H7 (cell line): Measurements from ENCODE around the gene ACTL8. TPM values are rescaled to one million over a fixed set of nuclear protein-coding genes. Genes with fewer than 3 reads are reported as not detected.

Source experiments
- DNase-seq: peaks from one replicate; pipeline ENCODE4 v3.0.0; 2012
- H3K27me3 ChIP-seq: 2 replicates; pipeline ENCODE4 v1.6.0; 2011; ENCODE audit warnings: mild to moderate bottlenecking, low read length; ENCODE audit not compliant: control insufficient read depth, insufficient read depth
- H3K36me3 ChIP-seq: replicated peaks from 2 replicates; pipeline ENCODE4 v1.5.1; 2011; ENCODE audit warnings: low read length; ENCODE audit not compliant: control insufficient read depth, insufficient read depth
- H3K4me3 ChIP-seq: 2 replicates; pipeline ENCODE4 v1.5.1; 2011; ENCODE audit warnings: low read depth, mild to moderate bottlenecking, control low read depth, low read length, moderate library complexity; ENCODE audit not compliant: insufficient read depth
- total RNA-seq: library from RNA; depleted of rRNA; stranded (reverse); fragments of >200 nt; shearing (Covaris generic); gene quantifications from 2 replicates; pipeline ENCODE4 v1.2.3, GENCODE V29; 2014

ACTL8 gene
- total RNA-seq, 1 experiment from 2014 or later = 0.97 TPM

DNA sequence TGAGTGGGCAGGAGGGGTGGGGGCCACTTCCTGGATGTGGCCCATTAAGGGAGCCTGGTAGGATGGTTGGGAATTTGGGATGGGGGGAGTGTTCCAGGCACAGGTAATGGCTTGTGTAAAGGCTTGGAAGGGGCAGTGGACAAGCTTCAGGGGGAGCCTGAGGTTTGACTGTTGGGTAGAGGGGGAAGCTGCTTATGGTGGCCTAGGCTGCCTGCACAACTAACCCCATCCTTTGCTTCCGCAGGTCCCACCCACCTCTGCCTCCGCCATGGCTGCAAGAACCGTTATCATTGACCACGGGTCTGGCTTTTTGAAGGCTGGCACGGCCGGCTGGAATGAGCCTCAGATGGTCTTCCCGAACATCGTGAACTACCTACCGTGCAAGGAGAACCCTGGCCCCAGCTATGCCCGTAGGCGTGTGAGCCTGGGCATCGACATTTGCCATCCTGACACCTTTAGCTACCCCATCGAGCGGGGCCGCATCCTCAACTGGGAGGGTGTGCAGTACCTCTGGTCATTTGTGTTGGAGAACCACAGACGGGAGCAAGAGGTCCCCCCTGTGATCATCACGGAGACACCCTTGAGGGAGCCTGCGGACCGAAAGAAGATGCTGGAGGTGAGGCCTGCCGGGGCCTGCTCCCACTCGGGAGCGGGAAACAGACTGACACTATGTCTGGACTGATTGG is 67.8 kb downstream of the ACTL8 start:
- Histone ChIP-seq H3K36me3 (no peaks in the 10 kb centered on the region), H3K4me3 (no peak overlapping the region), H3K27me3 (no peaks in the 10 kb centered on the region)
- no peak for DNase-seq

DNA sequence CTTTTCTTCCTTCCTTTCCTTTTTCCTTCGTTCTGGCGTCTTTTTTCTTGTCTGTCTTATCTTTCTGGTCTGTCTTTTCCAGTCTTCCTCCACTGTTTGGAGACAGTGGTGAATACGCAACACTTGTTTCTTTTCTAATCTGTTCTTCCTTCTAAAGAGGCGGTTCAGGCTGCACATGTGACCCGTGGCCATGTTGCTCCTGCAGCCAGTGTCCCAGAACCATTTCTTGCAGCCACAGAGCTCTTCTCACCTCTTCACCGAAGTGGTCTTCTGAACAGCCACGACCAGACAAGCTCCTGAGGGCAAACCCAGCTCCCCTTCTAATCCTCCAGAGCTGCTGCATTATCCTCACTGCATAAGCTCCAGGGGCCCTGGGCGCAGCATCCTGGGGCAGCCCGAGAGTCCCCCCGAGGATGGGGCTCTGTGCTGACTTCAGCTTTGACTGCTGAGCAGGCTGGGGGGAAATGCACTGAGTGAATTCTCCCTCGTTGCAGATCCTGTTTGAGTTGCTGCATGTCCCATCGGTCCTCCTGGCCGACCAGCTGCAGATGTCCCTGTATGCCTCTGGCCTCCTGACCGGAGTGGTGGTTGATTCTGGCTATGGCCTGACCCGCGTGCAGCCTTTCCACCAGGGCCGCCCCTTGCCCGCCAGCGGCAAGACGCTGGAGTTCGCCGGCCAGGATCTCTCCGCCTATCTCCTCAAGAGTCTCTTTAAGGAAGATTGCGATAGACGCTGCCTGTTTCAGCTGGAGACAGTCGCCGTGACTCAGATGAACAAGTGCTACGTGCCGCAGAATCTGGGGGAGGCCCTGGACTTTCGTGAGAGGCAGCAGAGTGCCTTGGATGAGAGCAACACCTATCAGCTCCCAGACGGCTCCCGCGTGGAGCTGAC is 70.4 kb downstream of the ACTL8 start:
- no peaks in the 10 kb centered on the region; the same call in 1 of the 2 replicates for H3K27me3 ChIP-seq
- H3K36me3 ChIP-seq = no peaks in the 10 kb centered on the region
- no peak for DNase-seq
- H3K4me3 ChIP-seq = no peak overlapping the region

DNA sequence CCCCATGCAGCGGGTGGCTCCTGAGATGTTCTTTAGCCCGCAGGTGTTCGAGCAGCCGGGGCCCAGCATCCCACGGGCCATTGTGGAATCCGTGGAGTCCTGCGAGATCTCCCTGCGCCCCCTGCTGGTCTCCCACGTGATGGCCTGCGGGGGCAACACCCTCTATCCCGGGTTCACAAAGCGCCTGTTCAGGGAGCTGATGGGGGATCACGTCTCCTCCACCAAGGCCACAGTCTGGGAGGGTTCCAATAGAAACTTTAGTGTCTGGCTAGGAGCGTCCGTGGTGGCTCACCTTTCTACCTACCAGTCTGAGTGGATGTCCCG is 71.0 kb downstream of the ACTL8 start:
- Histone ChIP-seq H3K27me3 (no peaks in the 10 kb centered on the region; the same call in 1 of the 2 replicates), H3K4me3 (no peak overlapping the region), H3K36me3 (no peaks in the 10 kb centered on the region)
- peak; percentile 89 for DNase-seq

DNA sequence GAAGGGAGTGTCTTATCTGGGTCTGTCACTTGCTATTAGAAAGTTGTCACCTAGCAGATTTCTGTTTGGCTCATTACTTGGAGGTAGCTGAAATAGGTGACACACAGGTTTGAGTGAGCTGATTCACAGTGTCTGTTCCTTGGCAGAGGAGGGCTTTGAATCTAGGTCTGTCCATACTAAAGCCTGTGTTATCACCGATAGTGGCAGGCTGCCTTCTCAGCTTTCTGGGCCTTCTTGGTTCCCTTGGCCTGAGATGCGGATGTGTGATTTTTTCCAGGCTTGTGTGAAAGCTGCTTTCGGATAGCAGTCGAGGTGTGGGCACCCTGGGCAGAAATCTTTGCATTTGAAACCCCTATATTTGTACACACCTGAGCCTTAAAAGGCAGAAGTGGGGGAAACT is 73.9 kb downstream of the ACTL8 start:
- no peaks in the 10 kb centered on the region; the same call in 1 of the 2 replicates for H3K27me3 ChIP-seq
- no peaks in the 10 kb centered on the region for H3K36me3 ChIP-seq
- no peak for DNase-seq
- H3K4me3 ChIP-seq = no peak overlapping the region

GRCh38 chr1:17829579-17829978 is 74.4 kb downstream of the ACTL8 start:
- Histone ChIP-seq H3K27me3 (no peaks in the 10 kb centered on the region; the same call in 1 of the 2 replicates), H3K4me3 (no peak overlapping the region)
- DNase-seq = no peak

DNA sequence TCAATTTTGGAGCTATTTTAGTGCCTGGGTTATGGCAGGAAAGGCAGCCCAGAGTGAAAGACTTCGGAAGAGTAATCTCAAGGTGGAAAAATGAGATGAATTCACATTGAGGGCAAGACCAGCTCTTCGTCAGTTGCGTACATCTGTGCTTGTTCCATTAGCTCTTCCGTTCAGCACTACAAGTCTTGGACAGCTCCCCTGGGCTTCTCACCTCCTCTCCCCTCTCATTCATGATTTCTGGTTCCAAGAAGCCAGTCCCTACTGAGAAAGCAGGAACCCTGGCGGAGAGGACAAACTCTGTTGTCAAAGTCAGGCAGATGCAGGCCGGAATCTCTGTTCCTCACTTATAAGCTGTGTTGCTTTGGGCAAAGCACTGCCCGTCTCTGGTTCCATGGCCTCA is 76.5 kb downstream of the ACTL8 start:
- Histone ChIP-seq H3K4me3 (no peak overlapping the region), H3K36me3 (no peaks in the 10 kb centered on the region), H3K27me3 (no peaks in the 10 kb centered on the region; the same call in 1 of the 2 replicates)
- peak; percentile 86 for DNase-seq

More at GRCh38 chr1:17829579-17829978, 74.4 kb downstream of the ACTL8 start:
- H3K36me3 ChIP-seq = no peaks in the 10 kb centered on the region

- DNase-seq = peak; percentile 4
- H3K4me3 ChIP-seq = no peak overlapping the region
- no peaks in the 10 kb centered on the region for H3K36me3 ChIP-seq
- no peaks in the 10 kb centered on the region; the same call in 1 of the 2 replicates for H3K27me3 ChIP-seq
Measured at GRCh38 chr1:17833661-17834501, 78.7 kb downstream of the ACTL8 start.

DNA sequence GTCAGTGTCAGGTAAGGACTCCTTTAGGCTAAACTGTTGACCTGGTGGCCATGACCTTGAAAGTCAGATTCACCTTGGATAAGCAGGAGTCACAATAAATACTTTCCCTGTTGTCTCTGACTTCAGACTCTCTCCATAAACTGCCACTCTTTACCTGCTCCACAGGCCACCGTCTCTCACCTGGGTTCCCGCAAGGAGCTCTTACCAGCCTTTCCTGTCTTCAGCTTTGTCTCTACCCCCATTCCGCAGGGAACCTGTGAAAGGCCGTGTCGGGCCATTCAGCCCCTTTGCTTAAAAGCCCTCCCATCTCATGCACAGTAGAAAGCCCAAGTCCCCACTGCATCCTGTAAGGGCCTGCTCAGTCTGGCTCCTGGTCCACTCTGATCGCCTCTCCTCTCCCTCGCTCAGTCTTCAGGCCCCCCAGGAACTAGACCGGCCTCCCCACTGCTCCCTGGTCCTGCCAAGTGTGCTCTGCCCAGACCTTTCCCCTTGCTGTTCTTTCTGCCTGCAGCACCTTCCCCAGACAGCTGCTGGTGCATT is 79.5 kb downstream of the ACTL8 start:
- H3K27me3 ChIP-seq = no peaks in the 10 kb centered on the region; the same call in 1 of the 2 replicates
- no peaks in the 10 kb centered on the region for H3K36me3 ChIP-seq
- H3K4me3 ChIP-seq = no peak overlapping the region
- no peak for DNase-seq

DNA sequence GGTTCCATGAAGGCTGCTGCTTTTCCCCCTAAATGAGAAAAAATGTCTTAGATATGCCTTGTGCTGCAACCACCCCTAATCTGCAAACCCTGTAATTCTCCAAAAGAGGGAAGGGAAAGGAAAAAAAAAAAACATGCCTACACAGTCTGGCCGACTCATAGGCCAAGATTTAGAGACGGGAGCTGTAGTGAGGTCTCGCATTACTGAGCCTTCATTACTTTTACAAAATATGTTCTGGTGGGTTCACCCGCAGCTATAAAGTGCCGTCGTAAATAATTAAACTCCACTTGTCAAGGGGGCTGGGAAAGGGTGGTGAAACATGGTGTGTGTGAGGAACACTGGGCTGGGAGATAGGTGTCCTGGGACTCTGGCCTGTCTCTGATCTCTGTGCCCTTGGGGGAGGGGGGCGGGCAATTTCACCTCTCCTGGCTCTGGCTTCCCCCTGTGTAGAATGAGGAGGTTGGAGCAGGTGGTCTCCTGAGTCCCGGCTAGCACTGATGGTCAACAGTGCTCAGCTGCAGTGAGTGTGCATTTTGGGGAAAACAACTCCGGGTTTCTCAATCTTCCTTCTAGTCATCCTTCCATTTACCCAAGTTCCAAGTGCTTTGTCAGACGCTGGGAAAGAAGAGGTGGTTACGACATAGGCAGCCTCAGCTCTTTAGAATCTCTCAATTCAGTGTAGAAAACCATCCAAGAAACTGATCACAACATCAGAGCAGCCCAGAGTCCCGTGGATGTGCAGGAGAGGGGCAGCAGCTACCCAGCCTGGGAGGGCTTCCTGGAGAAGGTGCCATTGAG is 82.3 kb downstream of the ACTL8 start:
- Histone ChIP-seq H3K36me3 (no peaks in the 10 kb centered on the region), H3K27me3 (no peaks in the 10 kb centered on the region; the same call in 1 of the 2 replicates), H3K4me3 (no peak overlapping the region)
- DNase-seq = no peak

DNA sequence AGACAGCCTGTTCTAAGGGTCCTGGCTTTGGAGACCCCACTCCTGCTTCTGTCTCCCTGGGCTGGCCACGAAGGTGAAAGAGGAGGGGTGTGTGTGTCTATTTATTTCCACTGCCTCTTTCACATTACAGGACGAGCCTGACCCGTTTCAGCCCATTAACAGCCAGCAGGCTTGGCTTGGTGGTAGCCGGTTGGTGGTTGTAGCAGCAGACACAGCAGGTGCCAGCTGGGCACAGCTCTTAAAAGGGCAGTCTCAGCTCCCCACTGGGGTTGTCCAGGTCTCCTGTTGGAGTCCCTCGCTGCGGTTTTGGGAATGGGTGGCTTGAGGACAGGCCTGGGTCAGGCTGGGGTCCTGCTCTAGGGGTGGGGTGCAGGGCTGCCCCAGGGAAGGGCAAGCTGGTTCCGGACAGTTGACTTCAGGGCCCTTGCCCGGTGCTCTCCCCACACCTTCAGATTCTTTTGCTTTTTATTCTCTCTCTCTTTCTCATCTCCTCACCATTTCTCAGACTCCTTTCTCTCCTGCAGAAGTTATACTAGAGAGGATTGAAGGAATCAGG is 84.6 kb downstream of the ACTL8 start:
- Histone ChIP-seq H3K27me3 (no peaks in the 10 kb centered on the region; the same call in 1 of the 2 replicates), H3K4me3 (no peak overlapping the region), H3K36me3 (no peaks in the 10 kb centered on the region)
- DNase-seq = no peak

- Histone ChIP-seq H3K36me3 (no peaks in the 10 kb centered on the region), H3K27me3 (no peaks in the 10 kb centered on the region; the same call in 1 of the 2 replicates), H3K4me3 (no peak overlapping the region)
- DNase-seq = no peak
Measured at GRCh38 chr1:17841944-17842343, 86.8 kb downstream of the ACTL8 start.

- DNase-seq = no peak
- no peak overlapping the region for H3K4me3 ChIP-seq
- no peaks in the 10 kb centered on the region for H3K36me3 ChIP-seq
- no peaks in the 10 kb centered on the region; the same call in 1 of the 2 replicates for H3K27me3 ChIP-seq
Measured at GRCh38 chr1:17842686-17843085, 87.6 kb downstream of the ACTL8 start.

DNA sequence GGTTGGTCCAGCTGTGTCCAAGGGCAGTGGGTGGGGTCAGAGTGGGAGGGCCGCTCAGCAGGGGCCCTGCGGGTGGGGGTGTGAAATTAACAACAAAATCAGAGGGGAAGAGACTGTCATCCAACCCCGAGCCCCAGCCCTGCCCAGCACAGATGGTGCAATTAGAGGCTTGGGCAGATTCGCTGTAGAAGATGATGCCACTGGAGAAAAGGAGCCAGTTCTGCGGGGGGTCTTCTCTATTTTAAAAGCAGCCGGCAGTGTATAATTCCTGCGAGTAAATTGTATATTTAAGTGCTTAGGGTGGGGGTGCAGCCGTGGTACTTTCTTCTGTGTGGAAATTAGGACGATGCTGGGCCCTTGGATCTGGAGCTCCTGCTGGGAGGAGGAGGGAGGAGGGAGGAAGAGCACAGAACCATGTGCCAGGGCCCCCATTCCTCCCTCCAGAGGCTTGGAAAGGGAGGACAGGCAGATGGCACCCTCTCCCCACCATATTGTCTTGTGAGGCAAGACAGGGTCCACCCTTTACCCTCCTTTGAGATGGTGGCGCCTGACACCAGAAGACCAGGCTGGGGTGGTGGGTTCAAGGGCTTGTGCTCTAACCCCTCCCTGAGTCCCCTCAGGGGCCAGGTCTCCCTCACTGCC is 89.2 kb downstream of the ACTL8 start:
- no peak overlapping the region for H3K4me3 ChIP-seq
- H3K27me3 ChIP-seq = no peaks in the 10 kb centered on the region; the same call in 1 of the 2 replicates
- H3K36me3 ChIP-seq = no peaks in the 10 kb centered on the region
- no peak for DNase-seq
